GM18867 (cell line): Measurements from ENCODE around the gene CCDC92.

Experiments
- ATAC-seq: cut with Tn5 transposase; IDR thresholded peaks from one replicate; pipeline ENCODE4 v1.9.1; 2021; ENCODE audit warnings: mild to moderate bottlenecking, moderate library complexity; ENCODE audit not compliant: unreplicated experiment

Gene CCDC92

GRCh38 chr12:123892853-123893252 lies 79.8 kb downstream of the CCDC92 start:
- no peak for ATAC-seq

GRCh38 chr12:123892180-123892559 lies 80.5 kb downstream of the CCDC92 start:
- no peak for ATAC-seq

GRCh38 chr12:123891516-123892179 lies 81.0 kb downstream of the CCDC92 start:
- ATAC-seq, result no peak

GRCh38 chr12:123891011-123891410 lies 81.6 kb downstream of the CCDC92 start:
- no peak for ATAC-seq

GRCh38 chr12:123890536-123890902 lies 82.1 kb downstream of the CCDC92 start:
- ATAC-seq, result no peak

GRCh38 chr12:123889848-123890535 lies 82.6 kb downstream of the CCDC92 start:
- ATAC-seq, result no peak

- ATAC-seq, result no peak
Observed at GRCh38 chr12:123888989-123889388, 83.6 kb downstream of the CCDC92 start.

- ATAC-seq, result no peak
Observed at GRCh38 chr12:123886931-123887582, 85.6 kb downstream of the CCDC92 start.

- ATAC-seq, result no peak
Observed at GRCh38 chr12:123886258-123886657, 86.4 kb downstream of the CCDC92 start.
